ENCODE measurements around the gene SMIM13. TPM values are rescaled to one million over a fixed set of nuclear protein-coding genes. Genes with fewer than 3 reads are reported as not detected.

The SMIM13 gene
- total and polyA plus RNA-seq, 2 of the 4 experiments (the other 2 are of a cell fraction) = 5.4 to 10.0 TPM

DNA sequence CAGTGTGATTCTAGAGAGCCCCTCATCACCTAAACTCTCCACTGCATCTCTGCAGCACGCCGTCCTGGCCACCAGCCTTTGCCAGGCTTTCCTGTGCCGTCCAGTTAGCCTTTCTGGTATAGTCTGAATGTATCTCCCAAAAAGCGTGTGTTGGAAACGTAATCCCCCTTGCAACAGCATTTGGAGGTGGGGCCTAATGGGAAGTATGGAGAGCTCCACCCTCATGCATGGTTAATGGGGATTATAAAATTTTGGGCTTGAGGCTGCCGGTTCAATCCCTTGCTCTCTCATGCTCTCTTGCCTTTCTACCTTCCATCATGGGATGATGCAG, 85.4 kb downstream of the SMIM13 start:
- Histone ChIP-seq H4K91ac (ENCODE audit: insufficient read depth, low read depth, low read length) (no peak overlapping the region), H3K79me1 (ENCODE audit: low read depth in 1 of 2, low read length in 2 of 2) (peaks cover 0 to 4% of the 10 kb centered on the region in 2 experiments; a peak in 1 of 4 replicates), H2BK5ac (ENCODE audit: low read depth, low read length, poor library complexity, severe bottlenecking) (no peak overlapping the region), H3K14ac (replicated peaks; ENCODE audit: low read depth, low read length) (no peak overlapping the region), H3K9ac (ENCODE audit: low read depth, low read length) (no peak overlapping the region), H4K5ac (ENCODE audit: low read depth, low read length) (no peak overlapping the region), H3K4me2 (ENCODE audit: low read depth, low read length) (no peak overlapping the region), H3K4ac (ENCODE audit: low read depth, low read length) (no peak overlapping the region), H3K27ac (ENCODE audit: insufficient read depth, low read length) (no peak overlapping the region), H3K4me1 (ENCODE audit: control insufficient read depth, insufficient read depth, low read length) (no peaks in the 10 kb centered on the region), H3K9me1 (ENCODE audit: insufficient read depth, low read length) (no peaks in the 10 kb centered on the region), H2BK20ac (ENCODE audit: low read depth, low read length) (no peak overlapping the region), H3K4me3 (ENCODE audit: insufficient read depth, low read depth, low read length) (no peak overlapping the region), H2AK5ac (ENCODE audit: low read depth, low read length) (peak overlapping the region; percentile 65; the same call in 1 of the 2 replicates), H2AK9ac (replicated peaks; ENCODE audit: low read depth, low read length, poor library complexity) (no peak overlapping the region), H4K20me1 (ENCODE audit: insufficient read depth, low read length) (no peaks in the 10 kb centered on the region), H3K36me3 (ENCODE audit: control insufficient read depth, insufficient read depth, low read length) (no peaks in the 10 kb centered on the region; the same call in 1 of the 2 replicates), H3K23ac (ENCODE audit: low read depth, low read length) (no peak overlapping the region), H4K8ac (ENCODE audit: low read depth in 2 of 2, low read length in 2 of 2) (no peak overlapping the region), H3K56ac (ENCODE audit: extremely low read depth, insufficient read depth, low read length) (no peak overlapping the region), H3K9me3 (ENCODE audit: control insufficient read depth, insufficient read depth, low read length) (no peaks in the 10 kb centered on the region), H2BK120ac (ENCODE audit: low read depth, low read length) (no peak overlapping the region), H3K18ac (ENCODE audit: low read depth, low read length) (no peak overlapping the region), H3K27me3 (ENCODE audit: control insufficient read depth, insufficient read depth, low read length) (no peaks in the 10 kb centered on the region), H2AFZ (replicated peaks; ENCODE audit: low read length, poor library complexity) (no peak overlapping the region), H2BK15ac (ENCODE audit: low read depth, low read length) (no peak overlapping the region)
- ChIA-PET CTCF (no interaction called here), POLR2A (ENCODE audit: unreplicated experiment) (no interaction called here)
- no TSS peak for BruUV-seq (replicated peaks)
- intact Hi-C loops (cut with micrococcal nuclease) (no loop called here), in situ Hi-C loops (cut with MboI; ENCODE audit: low sequenced_read_pairs) (no loop called here), dilution Hi-C loops (cut with HindIII; ENCODE audit: low sequenced_read_pairs, unreplicated experiment) (no loop called here)
- ATAC-seq (ENCODE audit: low read depth) = no peak
- DNase-seq = no peak
- TF ChIP-seq MAFK (IDR thresholded peaks at IDR 0.05; ENCODE audit: low read depth, low read length) = no peak
- TF ChIP-seq, protein P1, sequence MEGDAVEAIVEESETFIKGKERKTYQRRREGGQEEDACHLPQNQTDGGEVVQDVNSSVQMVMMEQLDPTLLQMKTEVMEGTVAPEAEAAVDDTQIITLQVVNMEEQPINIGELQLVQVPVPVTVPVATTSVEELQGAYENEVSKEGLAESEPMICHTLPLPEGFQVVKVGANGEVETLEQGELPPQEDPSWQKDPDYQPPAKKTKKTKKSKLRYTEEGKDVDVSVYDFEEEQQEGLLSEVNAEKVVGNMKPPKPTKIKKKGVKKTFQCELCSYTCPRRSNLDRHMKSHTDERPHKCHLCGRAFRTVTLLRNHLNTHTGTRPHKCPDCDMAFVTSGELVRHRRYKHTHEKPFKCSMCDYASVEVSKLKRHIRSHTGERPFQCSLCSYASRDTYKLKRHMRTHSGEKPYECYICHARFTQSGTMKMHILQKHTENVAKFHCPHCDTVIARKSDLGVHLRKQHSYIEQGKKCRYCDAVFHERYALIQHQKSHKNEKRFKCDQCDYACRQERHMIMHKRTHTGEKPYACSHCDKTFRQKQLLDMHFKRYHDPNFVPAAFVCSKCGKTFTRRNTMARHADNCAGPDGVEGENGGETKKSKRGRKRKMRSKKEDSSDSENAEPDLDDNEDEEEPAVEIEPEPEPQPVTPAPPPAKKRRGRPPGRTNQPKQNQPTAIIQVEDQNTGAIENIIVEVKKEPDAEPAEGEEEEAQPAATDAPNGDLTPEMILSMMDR (conservative IDR thresholded peaks at IDR 0.05; ENCODE audit: low read depth, low read length) = no peak
- TF ChIP-seq RAD21 (IDR thresholded peaks at IDR 0.05; ENCODE audit: low read length) = no peak
- no peak for TF ChIP-seq CHD1 (IDR thresholded peaks at IDR 0.05; ENCODE audit: low read depth, low read length)
- TF ChIP-seq FOS (IDR thresholded peaks at IDR 0.05; ENCODE audit: low read depth, low read length) = no peak
- TF ChIP-seq, protein P2, sequence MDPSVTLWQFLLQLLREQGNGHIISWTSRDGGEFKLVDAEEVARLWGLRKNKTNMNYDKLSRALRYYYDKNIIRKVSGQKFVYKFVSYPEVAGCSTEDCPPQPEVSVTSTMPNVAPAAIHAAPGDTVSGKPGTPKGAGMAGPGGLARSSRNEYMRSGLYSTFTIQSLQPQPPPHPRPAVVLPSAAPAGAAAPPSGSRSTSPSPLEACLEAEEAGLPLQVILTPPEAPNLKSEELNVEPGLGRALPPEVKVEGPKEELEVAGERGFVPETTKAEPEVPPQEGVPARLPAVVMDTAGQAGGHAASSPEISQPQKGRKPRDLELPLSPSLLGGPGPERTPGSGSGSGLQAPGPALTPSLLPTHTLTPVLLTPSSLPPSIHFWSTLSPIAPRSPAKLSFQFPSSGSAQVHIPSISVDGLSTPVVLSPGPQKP (IDR thresholded peaks at IDR 0.05; ENCODE audit: borderline replicate concordance, low read depth, low read length) = no peak
- TF ChIP-seq, protein P3, sequence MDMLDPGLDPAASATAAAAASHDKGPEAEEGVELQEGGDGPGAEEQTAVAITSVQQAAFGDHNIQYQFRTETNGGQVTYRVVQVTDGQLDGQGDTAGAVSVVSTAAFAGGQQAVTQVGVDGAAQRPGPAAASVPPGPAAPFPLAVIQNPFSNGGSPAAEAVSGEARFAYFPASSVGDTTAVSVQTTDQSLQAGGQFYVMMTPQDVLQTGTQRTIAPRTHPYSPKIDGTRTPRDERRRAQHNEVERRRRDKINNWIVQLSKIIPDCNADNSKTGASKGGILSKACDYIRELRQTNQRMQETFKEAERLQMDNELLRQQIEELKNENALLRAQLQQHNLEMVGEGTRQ (IDR thresholded peaks at IDR 0.05; ENCODE audit: low read depth, low read length) = no peak
- no peak for TF ChIP-seq MAZ (IDR thresholded peaks at IDR 0.05; ENCODE audit: borderline replicate concordance, low read depth, low read length)
- TF ChIP-seq RCOR1 (IDR thresholded peaks at IDR 0.05; ENCODE audit: insufficient replicate concordance, low read length) = no peak
- no peak for TF ChIP-seq MXI1 (IDR thresholded peaks at IDR 0.05; ENCODE audit: borderline replicate concordance, low read depth, low read length)
- TF ChIP-seq POLR2A (IDR thresholded peaks at IDR 0.05; ENCODE audit: low read depth, low read length) = no peak
- TF ChIP-seq SMC3 (IDR thresholded peaks at IDR 0.05; ENCODE audit: low read depth, low read length) = no peak
- no peak for TF ChIP-seq BHLHE40 (IDR thresholded peaks at IDR 0.05; ENCODE audit: low read depth, low read length)
- TF ChIP-seq CEBPB (IDR thresholded peaks at IDR 0.05; ENCODE audit: low read depth, low read length) = no peak
- TF ChIP-seq NFE2L2 (IDR thresholded peaks at IDR 0.05; ENCODE audit: low read depth, low read length) = no peak
- no peak for TF ChIP-seq RFX5 (IDR thresholded peaks at IDR 0.05; ENCODE audit: low read depth, low read length)
- WGBS, 2 experiments (ENCODE audit: extremely low coverage in 2 of 2, insufficient read length in 1 of 2) = 100% methylated on average over 1 of the region's 6 CpGs; no CpG with 5 or more reads in 1 of the 2 experiments
